ENCODE results near the gene GMPR2.

- TF ChIP-seq CTCF (conservative IDR thresholded peaks at IDR 0.05; ENCODE audit: low read depth, low read length) (no peak), EZH2 (IDR thresholded peaks at IDR 0.05; ENCODE audit: borderline replicate concordance, low read depth, low read length, poor library complexity, severe bottlenecking) (no peak)
These were observed 19.5 kb upstream of the GMPR2 start, which contains the start of gene CHMP4A for GRCh38 chr14:24212924-24213865.
